PC-9 (cell line): ENCODE data around the gene ZNF354C. TPM values are rescaled to one million over a fixed set of nuclear protein-coding genes. Genes with fewer than 3 reads are reported as not detected.
A peak's percentile ranks its signal among the peaks of the same experiment; 100 is the strongest.

Experiments
- Bru-seq: library from RNA; stranded (reverse); fragments of 400-500 nt; gene quantifications from one replicate; lab custom pipeline; 2021; lab: Mats Ljungman, UMichigan
- BruChase-seq, 2 experiments: library from RNA; stranded (reverse); fragments of 400-500 nt; gene quantifications; one replicate each; lab custom pipeline; 2021; lab: Mats Ljungman, UMichigan
- BruUV-seq: library from RNA; stranded (reverse); fragments of 400-500 nt; replicated peaks from 2 replicates; lab custom pipeline; 2021; lab: Mats Ljungman, UMichigan
- CTCF ChIA-PET: fragments of 300-600 bp; sonication (Branson Sonifier 250); formaldehyde crosslinking; loops from one replicate; lab custom pipeline; 2022; ENCODE audit warnings: antibody characterized with exemption; lab: Charles Lee
- POLR2A ChIA-PET: fragments of 300-600 bp; sonication (Branson Sonifier 250); formaldehyde crosslinking; loops from one replicate; lab custom pipeline; 2022; ENCODE audit warnings: antibody characterized with exemption; ENCODE audit not compliant: unreplicated experiment; lab: Charles Lee
- DNase-seq, 2 experiments: peaks; one replicate each; pipeline versions ENCODE4 v3.0.0 to v3.0.0-alpha.2; 2015 to 2022; ENCODE audit warnings: mixed read lengths in 1 of 2
- H2AFZ ChIP-seq: fragments of 200-600 bp; sonication (generic); 2 replicates; pipeline ENCODE4 v1.8.1; 2017; ENCODE audit warnings: antibody characterized with exemption
- H3F3A ChIP-seq: fragments of 200-600 bp; sonication (generic); 2 replicates; pipeline ENCODE4 v1.8.1; 2017; ENCODE audit warnings: antibody characterized with exemption, mild to moderate bottlenecking, low read depth; ENCODE audit not compliant: insufficient read depth
- H3K27ac ChIP-seq: fragments of 200-600 bp; sonication (generic); 2 replicates; pipeline ENCODE4 v1.6.1; 2016; ENCODE audit warnings: mixed run types
- H3K27me3 ChIP-seq: fragments of 200-600 bp; sonication (generic); 2 replicates; pipeline ENCODE4 v1.6.1; 2016; ENCODE audit warnings: low read depth, mixed run types; ENCODE audit not compliant: insufficient read depth
- H3K36me3 ChIP-seq: fragments of 200-600 bp; sonication (generic); 2 replicates; pipeline ENCODE4 v1.6.1; 2016; ENCODE audit warnings: low read depth, mixed run types
- H3K4me1 ChIP-seq: fragments of 200-600 bp; sonication (generic); replicated peaks from 2 replicates; pipeline ENCODE4 v1.6.1; 2016; ENCODE audit warnings: mixed run types; ENCODE audit not compliant: insufficient read depth
- H3K4me2 ChIP-seq: fragments of 200-600 bp; sonication (generic); 2 replicates; pipeline ENCODE4 v1.6.1; 2017; ENCODE audit warnings: mixed run types
- H3K4me3 ChIP-seq: fragments of 200-600 bp; sonication (generic); 2 replicates; pipeline ENCODE4 v1.6.1; 2016; ENCODE audit warnings: mixed run types
- H3K79me2 ChIP-seq: fragments of 200-600 bp; sonication (generic); 2 replicates; pipeline ENCODE4 v1.6.1; 2017; ENCODE audit warnings: low read depth, mixed run types
- H3K9me2 ChIP-seq: fragments of 200-600 bp; sonication (generic); 2 replicates; pipeline ENCODE4 v1.8.1; 2017; ENCODE audit warnings: mild to moderate bottlenecking; ENCODE audit not compliant: insufficient read depth
- H3K9me3 ChIP-seq: fragments of 200-600 bp; sonication (generic); 2 replicates; pipeline ENCODE4 v1.8.1; 2016; ENCODE audit warnings: low read depth; ENCODE audit not compliant: insufficient read depth
- H4K20me1 ChIP-seq: fragments of 200-600 bp; sonication (generic); 2 replicates; pipeline ENCODE4 v1.8.1; 2017; ENCODE audit not compliant: insufficient read depth
- EZH2 ChIP-seq: fragments of 200-600 bp; sonication (generic); IDR thresholded peaks from 2 replicates; pipeline ENCODE4 v1.8.0; 2017; ENCODE audit warnings: antibody characterized with exemption, low read depth
- intact Hi-C: fragments of 100-400 bp; cut with micrococcal nuclease; formaldehyde crosslinking; loops from one replicate; pipeline ENCODE4 v1.10.0; 2022; ENCODE audit not compliant: unreplicated experiment
- long read RNA-seq: library from polyadenylated mRNA; stranded (forward); transcript quantifications from one replicate; pipeline ENCODE4 v2.0.0, GENCODE V29; 2022
- total RNA-seq: library from RNA; stranded (reverse); gene quantifications from 2 replicates; pipeline ENCODE4 v1.2.3, GENCODE V29; 2021
- TF ChIP-seq, protein P1 (sequence below): fragments of 200-600 bp; sonication (generic); conservative IDR thresholded peaks from 2 replicates; pipeline ENCODE4 v1.6.1; 2017; ENCODE audit warnings: mixed run types, antibody characterized with exemption, mild to moderate bottlenecking, moderate library complexity

ZNF354C gene
- total RNA-seq (2.5 and 2.7 TPM in 2 replicates), Bru-seq, nascent RNA (percentile 55 among the genes with signal in this experiment), BruChase-seq, experiment 1, labeled RNA remaining after a 2-hour chase (percentile 61 among the genes with signal in this experiment), BruChase-seq, experiment 2, labeled RNA remaining after a 6-hour chase (percentile 51 among the genes with signal in this experiment)
- long read RNA-seq, full-length matches to known transcripts, result 4 of 7 reads
- long read RNA-seq, partial matches to known transcripts, result 1 of 7 reads
- long read RNA-seq, other reads (novel, unspliced or antisense), result 2 of 7 reads

- Histone ChIP-seq H3K4me2 (peak within 1 kb of the TSS; percentile 82), H4K20me1 (no peaks in the 10 kb centered on the region), H3K27ac (no peak within 1 kb of the TSS), H3K4me3 (peak within 1 kb of the TSS; percentile 69), H2AFZ (peak within 1 kb of the TSS; percentile 90), H3K9me2 (no peaks in the 10 kb centered on the region), H3K9me3 (peaks cover 15% of the 10 kb centered on the region), H3K27me3 (no peaks in the 10 kb centered on the region), H3F3A (no peaks in the 10 kb centered on the region), H3K36me3 (0 out of 2 replicates have a peak, but pooled peaks cover 4% of the 10 kb centered on the region), H3K4me1 (0 out of 2 replicates have a peak, but pooled peaks cover 6% of the 10 kb centered on the region), H3K79me2 (no peaks in the 10 kb centered on the region)
- no peak for TF ChIP-seq EZH2
- TF ChIP-seq, protein P1, sequence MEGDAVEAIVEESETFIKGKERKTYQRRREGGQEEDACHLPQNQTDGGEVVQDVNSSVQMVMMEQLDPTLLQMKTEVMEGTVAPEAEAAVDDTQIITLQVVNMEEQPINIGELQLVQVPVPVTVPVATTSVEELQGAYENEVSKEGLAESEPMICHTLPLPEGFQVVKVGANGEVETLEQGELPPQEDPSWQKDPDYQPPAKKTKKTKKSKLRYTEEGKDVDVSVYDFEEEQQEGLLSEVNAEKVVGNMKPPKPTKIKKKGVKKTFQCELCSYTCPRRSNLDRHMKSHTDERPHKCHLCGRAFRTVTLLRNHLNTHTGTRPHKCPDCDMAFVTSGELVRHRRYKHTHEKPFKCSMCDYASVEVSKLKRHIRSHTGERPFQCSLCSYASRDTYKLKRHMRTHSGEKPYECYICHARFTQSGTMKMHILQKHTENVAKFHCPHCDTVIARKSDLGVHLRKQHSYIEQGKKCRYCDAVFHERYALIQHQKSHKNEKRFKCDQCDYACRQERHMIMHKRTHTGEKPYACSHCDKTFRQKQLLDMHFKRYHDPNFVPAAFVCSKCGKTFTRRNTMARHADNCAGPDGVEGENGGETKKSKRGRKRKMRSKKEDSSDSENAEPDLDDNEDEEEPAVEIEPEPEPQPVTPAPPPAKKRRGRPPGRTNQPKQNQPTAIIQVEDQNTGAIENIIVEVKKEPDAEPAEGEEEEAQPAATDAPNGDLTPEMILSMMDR, result no peak
- ChIA-PET POLR2A (interaction anchor here (0.7 kb wide), 1 partner anchor 219 kb away, joined by 4 read pairs; no protein-coding TSS in a partner anchor), CTCF (interaction anchor here (0.6 to 1.1 kb wide), 2 partner anchors 330 to 489 kb away, joined by 3 read pairs; partner anchors contain the start of gene ZNF354A)
- TSS peak; percentile 26 for BruUV-seq
- peak; percentile 60 to 71 for DNase-seq
- intact Hi-C loops, result loop anchor here (5.0 kb wide), 1 partner anchor 328 kb away; the partner anchor contains the start of gene ZNF354A
Observed at GRCh38 chr5:179060116-179061008, at the start of gene ZNF354C. Gene ZNF354C, plus strand, starts transcription at chr5:179060373. Its CDS starts 1,696 bp downstream, at chr5:179062069.

DNA sequence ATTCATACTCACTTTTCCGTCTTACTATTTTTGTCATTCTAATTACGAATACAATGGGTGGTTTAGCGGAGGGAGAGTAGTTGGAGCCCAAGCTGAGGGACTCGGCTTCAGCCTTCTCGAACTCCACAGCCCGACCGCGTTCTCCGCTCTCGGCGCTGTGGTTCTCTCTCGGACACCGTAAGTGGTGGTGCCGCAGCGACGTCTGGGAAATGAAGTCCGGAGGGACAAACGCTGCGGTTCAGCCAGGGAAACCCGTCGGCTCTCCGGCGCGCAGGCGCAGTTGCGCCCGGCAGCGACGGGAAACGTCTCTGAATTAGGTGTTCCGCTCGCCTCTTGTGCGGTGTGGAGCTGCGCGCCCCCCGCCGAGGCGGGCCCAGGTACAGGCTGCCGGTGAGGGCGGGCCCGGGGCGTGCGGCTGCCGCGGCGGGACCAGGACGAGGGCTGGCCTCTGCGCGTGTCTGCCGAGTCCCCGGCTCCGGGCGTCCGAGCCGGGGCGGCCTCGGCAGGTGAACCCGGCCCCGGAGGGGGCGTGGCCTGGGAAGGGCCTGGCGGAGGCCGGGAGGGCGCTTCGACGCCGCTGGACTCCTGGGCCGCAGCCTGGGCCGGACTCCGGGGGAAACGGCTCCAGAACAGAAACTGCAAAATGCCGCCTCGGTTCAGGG is 36.5 kb upstream of the ZNF354C start, which contains the start of gene ZNF879:
TSS of gene ZNF879 (plus strand) at position 277 of the 662 bp plus-strand sequence. CDS start 1,201 bp downstream, outside the sequence.
- no peaks in the 10 kb centered on the region; the same call in 1 of the 2 replicates for H3K27me3 ChIP-seq

More for the DNA sequence above, 36.5 kb upstream of the ZNF354C start, which contains the start of gene ZNF879:
- Histone ChIP-seq H2AFZ (peak within 1 kb of the TSS; percentile 84), H3K4me1 (no peaks in the 10 kb centered on the region), H4K20me1 (no peaks in the 10 kb centered on the region), H3K4me3 (peak within 1 kb of the TSS; percentile 70), H3K4me2 (peak within 1 kb of the TSS; percentile 77), H3K9me3 (peaks cover 18% of the 10 kb centered on the region), H3K27ac (no peak within 1 kb of the TSS), H3K36me3 (no peaks in the 10 kb centered on the region), H3K79me2 (no peaks in the 10 kb centered on the region), H3K9me2 (no peaks in the 10 kb centered on the region), H3F3A (no peaks in the 10 kb centered on the region)
- intact Hi-C loops, result no loop called here
- ChIA-PET CTCF (no interaction called here), POLR2A (no interaction called here)
- no TSS peak for BruUV-seq
- TF ChIP-seq EZH2, result no peak
- TF ChIP-seq, protein P1, result no peak
- DNase-seq, result peak; percentile 79 to 80
